Right lobe of liver (tissue), 5 donors: ENCODE measurements around the gene CHRNB2. TPM values are rescaled to one million over a fixed set of nuclear protein-coding genes. Genes with fewer than 3 reads are reported as not detected.

Experiments
- total RNA-seq, 6 experiments: library from RNA; depleted of rRNA in 2 of 6; stranded (reverse); fragments of >200 nt in 2 of 6; fragmentation: NEBNext Ultra II Directional in 3 of 6; extraction: Animal tissue kit (Norgen Biotek cat#: 25700) in 3 of 6; gene quantifications; one replicate each; pipeline versions ENCODE4 v1.1.0 to v1.2.4, GENCODE V29; 2016 to 2023
- donor health status: DM: no; HTN: no; CAD: no.
- donor health status: DM: no; HTN: no; CAD: no.
- donor health status: DM: no; HTN: yes; CAD: no.
- donor health status: DM: no; HTN: yes; CAD: no.

Gene CHRNB2
- total RNA-seq, 6 experiments from 2014 or later, result 0.07 TPM; not detected in 5

Other genes starting within 250 kb of the CHRNB2 start
- not detected for gene AQP10, start 246.7 kb upstream of the CHRNB2 start, total RNA-seq
- gene ATP8B2, start 242.3 kb upstream of the CHRNB2 start, total RNA-seq, result 1 to 10 TPM; 1.9 to 8.2 (median 3.2) TPM
- 100 to 1,000 TPM in 2 of 6 experiments, 10 to 100 TPM in 4; 32.2 to 145 (median 68.2) TPM for gene IL6R, start 162.4 kb upstream of the CHRNB2 start, total RNA-seq
- gene TDRD10, start 65.6 kb upstream of the CHRNB2 start, total RNA-seq, result 1 to 10 TPM in 5 of 6 experiments, under 1 TPM in 1; 0.92 to 2.2 (median 1.4) TPM
- 1 to 10 TPM; 4.0 to 5.6 (median 4.7) TPM for gene SHE, start 65.4 kb upstream of the CHRNB2 start, total RNA-seq
- gene UBE2Q1, start 9.1 kb upstream of the CHRNB2 start, total RNA-seq, result 10 to 100 TPM; 23.6 to 48.6 (median 33.1) TPM
- gene ADAR, start 40.4 kb downstream of the CHRNB2 start, total RNA-seq, result 100 to 1,000 TPM in 1 of 6 experiments, 10 to 100 TPM in 5; 69.9 to 105 (median 78.7) TPM